ENCODE results near the gene CDC42BPB.

Gene CDC42BPB

GRCh38 chr14:103033681-103034096 is 23.7 kb downstream of the CDC42BPB start:
- DNase-seq (ENCODE audit: low read depth) = peak; percentile 98
- no peak for TF ChIP-seq CTCF (IDR thresholded peaks at IDR 0.05; ENCODE audit: control insufficient read depth, extremely low read depth, insufficient read depth)
- H3K4me3 ChIP-seq (ENCODE audit: low read depth, low read length) = peak overlapping the region; percentile 17; the same call in 1 of the 2 replicates

- TF ChIP-seq CTCF (IDR thresholded peaks at IDR 0.05; ENCODE audit: control insufficient read depth, extremely low read depth, insufficient read depth) = peak; percentile 46
- no peak overlapping the region for H3K4me3 ChIP-seq (ENCODE audit: low read depth, low read length)
- no peak for DNase-seq (ENCODE audit: low read depth)
Observed at GRCh38 chr14:103031956-103032355, 25.4 kb downstream of the CDC42BPB start.

GRCh38 chr14:103031566-103031911 is 25.8 kb downstream of the CDC42BPB start:
- no peak overlapping the region for H3K4me3 ChIP-seq (ENCODE audit: low read depth, low read length)
- no peak for DNase-seq (ENCODE audit: low read depth)
- TF ChIP-seq CTCF (IDR thresholded peaks at IDR 0.05; ENCODE audit: control insufficient read depth, extremely low read depth, insufficient read depth) = no peak

- no peak overlapping the region for H3K4me3 ChIP-seq (ENCODE audit: low read depth, low read length)
- peak; percentile 76 for DNase-seq (ENCODE audit: low read depth)
- TF ChIP-seq CTCF (IDR thresholded peaks at IDR 0.05; ENCODE audit: control insufficient read depth, extremely low read depth, insufficient read depth) = no peak
Observed at GRCh38 chr14:103030741-103031565, 26.4 kb downstream of the CDC42BPB start.

- no peak overlapping the region for H3K4me3 ChIP-seq (ENCODE audit: low read depth, low read length)
- DNase-seq (ENCODE audit: low read depth) = no peak
- no peak for TF ChIP-seq CTCF (IDR thresholded peaks at IDR 0.05; ENCODE audit: control insufficient read depth, extremely low read depth, insufficient read depth)
Observed at GRCh38 chr14:103029936-103030335, 27.4 kb downstream of the CDC42BPB start.

GRCh38 chr14:103028772-103029171 is 28.6 kb downstream of the CDC42BPB start:
- no peak for TF ChIP-seq CTCF (IDR thresholded peaks at IDR 0.05; ENCODE audit: control insufficient read depth, extremely low read depth, insufficient read depth)
- no peak overlapping the region for H3K4me3 ChIP-seq (ENCODE audit: low read depth, low read length)
- no peak for DNase-seq (ENCODE audit: low read depth)

Measured in LNCaP clone FGC (cell line).